Measurements from ENCODE around the gene SLC1A3.
"Not testable (repeated sequence)": the region's sequence is repeated elsewhere in the genome, so short reads cannot be mapped to it uniquely, and the experiment has no call there.

SLC1A3 gene

DNA sequence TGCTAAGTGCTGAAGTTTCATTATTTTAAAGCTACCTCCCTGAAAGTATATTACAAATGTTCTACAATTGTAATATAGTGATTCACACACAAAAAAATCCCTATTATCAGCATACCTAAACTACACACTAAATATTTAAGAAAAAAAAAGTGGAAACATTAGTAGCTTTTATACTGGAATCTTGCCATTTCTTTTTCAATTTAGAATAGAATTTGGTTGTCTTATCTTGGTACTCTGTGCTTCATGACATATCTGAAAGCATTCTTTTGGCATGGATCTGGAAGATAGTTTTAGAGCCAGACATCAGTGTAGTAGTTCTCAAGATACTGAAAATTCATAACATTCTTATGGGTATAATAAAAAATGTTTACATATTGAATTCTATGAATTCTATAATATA, 35.0 kb downstream of the SLC1A3 start:
- H3K4me1 ChIP-seq (ENCODE audit: control insufficient read depth in 5 of 5, insufficient read depth in 5 of 5, low read length in 5 of 5): peaks cover 0 to under 1% (median 0%) of the 10 kb centered on the region in 5 donors
- H3K9me3 ChIP-seq (ENCODE audit: control insufficient read depth in 5 of 5, low read length in 5 of 5): no peaks in the 10 kb centered on the region
- no peak overlapping the region for H3K27ac ChIP-seq (ENCODE audit: low read depth, low read length)
- H3K9ac ChIP-seq (ENCODE audit: low read length in 5 of 5): no peak overlapping the region
- H3K27me3 ChIP-seq (ENCODE audit: control insufficient read depth in 5 of 5, insufficient read depth in 4 of 5, low read length in 5 of 5): no peaks in the 10 kb centered on the region
- peaks cover 3 to 26% (median 7%) of the 10 kb centered on the region in 5 donors for H3K36me3 ChIP-seq (ENCODE audit: control insufficient read depth in 5 of 5, insufficient read depth in 5 of 5, low read length in 5 of 5)
- no peak overlapping the region for H3K4me3 ChIP-seq (ENCODE audit: low read depth in 1 of 5, low read length in 5 of 5)

- H3K9me3 ChIP-seq (ENCODE audit: control insufficient read depth in 5 of 5, low read length in 5 of 5): no peaks in the 10 kb centered on the region
- H3K27ac ChIP-seq (ENCODE audit: low read depth, low read length): no peak overlapping the region
Observed at GRCh38 chr5:36642089-36642488, 35.7 kb downstream of the SLC1A3 start.

GRCh38 chr5:36643162-36643561, 36.8 kb downstream of the SLC1A3 start:
- Histone ChIP-seq H3K9ac (ENCODE audit: low read length in 5 of 5) (no peak overlapping the region), H3K4me1 (ENCODE audit: control insufficient read depth in 5 of 5, insufficient read depth in 5 of 5, low read length in 5 of 5) (peaks cover 0 to 4% (median 0%) of the 10 kb centered on the region in 5 donors), H3K9me3 (ENCODE audit: control insufficient read depth in 5 of 5, low read length in 5 of 5) (no peaks in the 10 kb centered on the region), H3K27ac (ENCODE audit: low read depth, low read length) (no peak overlapping the region), H3K4me3 (ENCODE audit: low read depth in 1 of 5, low read length in 5 of 5) (no peak overlapping the region), H3K36me3 (ENCODE audit: control insufficient read depth in 5 of 5, insufficient read depth in 5 of 5, low read length in 5 of 5) (peaks cover 2 to 12% (median 3%) of the 10 kb centered on the region in 5 donors), H3K27me3 (ENCODE audit: control insufficient read depth in 5 of 5, insufficient read depth in 4 of 5, low read length in 5 of 5) (no peaks in the 10 kb centered on the region)

More at GRCh38 chr5:36642089-36642488, 35.7 kb downstream of the SLC1A3 start:
- Histone ChIP-seq H3K4me3 (ENCODE audit: low read depth in 1 of 5, low read length in 5 of 5) (no peak overlapping the region), H3K27me3 (ENCODE audit: control insufficient read depth in 5 of 5, insufficient read depth in 4 of 5, low read length in 5 of 5) (no peaks in the 10 kb centered on the region), H3K4me1 (ENCODE audit: control insufficient read depth in 5 of 5, insufficient read depth in 5 of 5, low read length in 5 of 5) (peaks cover 0 to 4% (median 0%) of the 10 kb centered on the region in 5 donors), H3K9ac (ENCODE audit: low read length in 5 of 5) (no peak overlapping the region), H3K36me3 (ENCODE audit: control insufficient read depth in 5 of 5, insufficient read depth in 5 of 5, low read length in 5 of 5) (peaks cover 3 to 21% (median 6%) of the 10 kb centered on the region in 5 donors)

GRCh38 chr5:36643841-36644240, 37.4 kb downstream of the SLC1A3 start:
- not testable (repeated sequence) for H3K4me3 ChIP-seq (ENCODE audit: low read depth in 1 of 5, low read length in 5 of 5); H3K27ac ChIP-seq (ENCODE audit: low read depth, low read length); H3K27me3 ChIP-seq (ENCODE audit: control insufficient read depth in 5 of 5, insufficient read depth in 4 of 5, low read length in 5 of 5); H3K4me1 ChIP-seq (ENCODE audit: control insufficient read depth in 5 of 5, insufficient read depth in 5 of 5, low read length in 5 of 5); H3K9me3 ChIP-seq (ENCODE audit: control insufficient read depth in 5 of 5, low read length in 5 of 5); H3K9ac ChIP-seq (ENCODE audit: low read length in 5 of 5)
- peaks cover 0 to 12% (median 6%) of the 10 kb centered on the region in 5 donors for H3K36me3 ChIP-seq (ENCODE audit: control insufficient read depth in 5 of 5, insufficient read depth in 5 of 5, low read length in 5 of 5)

DNA sequence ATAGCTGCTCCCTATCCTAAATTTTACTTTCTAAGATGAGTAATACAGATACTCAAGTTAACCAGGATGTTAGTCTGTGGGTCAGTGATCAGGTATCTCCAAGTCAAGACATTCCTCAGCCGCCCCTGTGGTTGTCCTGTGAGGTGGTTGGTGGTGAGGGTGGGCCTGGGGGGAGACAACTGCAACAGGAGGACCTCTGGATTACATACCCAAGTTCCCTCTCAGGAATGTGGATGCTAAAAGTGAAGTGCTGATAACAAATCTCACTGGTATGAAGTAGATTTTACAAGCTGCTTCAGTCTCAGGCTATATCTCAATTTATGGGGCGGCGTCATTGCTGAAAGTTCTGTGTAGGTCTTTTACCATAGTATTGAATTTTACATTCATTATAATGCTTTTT, 38.3 kb downstream of the SLC1A3 start:
- Histone ChIP-seq H3K9me3 (ENCODE audit: control insufficient read depth in 5 of 5, low read length in 5 of 5) (no peaks in the 10 kb centered on the region), H3K36me3 (ENCODE audit: control insufficient read depth in 5 of 5, insufficient read depth in 5 of 5, low read length in 5 of 5) (peaks cover 0 to 7% (median 0%) of the 10 kb centered on the region in 5 donors), H3K27me3 (ENCODE audit: control insufficient read depth in 5 of 5, insufficient read depth in 4 of 5, low read length in 5 of 5) (no peaks in the 10 kb centered on the region), H3K4me1 (ENCODE audit: control insufficient read depth in 5 of 5, insufficient read depth in 5 of 5, low read length in 5 of 5) (peaks cover 0 to 4% (median 0%) of the 10 kb centered on the region in 5 donors), H3K4me3 (ENCODE audit: low read depth in 1 of 5, low read length in 5 of 5) (no peak overlapping the region), H3K9ac (ENCODE audit: low read length in 5 of 5) (no peak overlapping the region), H3K27ac (ENCODE audit: low read depth, low read length) (no peak overlapping the region)

DNA sequence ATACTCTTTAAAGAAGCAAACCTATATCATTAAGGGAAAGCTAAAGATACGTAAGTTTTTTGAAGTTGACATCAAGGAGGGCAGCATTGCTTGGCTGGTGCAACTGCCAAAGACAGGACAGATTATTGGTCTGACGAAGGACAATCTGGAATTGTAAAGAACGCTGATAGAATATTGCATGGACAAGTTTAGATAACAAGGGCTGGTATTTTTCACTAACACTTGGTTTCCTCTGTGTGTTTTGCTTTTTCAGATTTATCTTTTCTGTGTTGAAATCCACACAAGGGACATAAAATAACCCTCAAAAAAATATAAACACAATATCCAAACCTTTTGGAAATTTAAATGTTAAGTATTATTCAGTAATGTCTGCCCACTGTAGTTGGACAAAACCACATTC, 39.7 kb downstream of the SLC1A3 start:
- Histone ChIP-seq H3K4me1 (ENCODE audit: control insufficient read depth in 5 of 5, insufficient read depth in 5 of 5, low read length in 5 of 5) (peaks cover 0 to 5% (median 1%) of the 10 kb centered on the region in 5 donors), H3K27me3 (ENCODE audit: control insufficient read depth in 5 of 5, insufficient read depth in 4 of 5, low read length in 5 of 5) (no peaks in the 10 kb centered on the region), H3K36me3 (ENCODE audit: control insufficient read depth in 5 of 5, insufficient read depth in 5 of 5, low read length in 5 of 5) (peaks cover 0 to 7% (median 0%) of the 10 kb centered on the region in 5 donors), H3K9me3 (ENCODE audit: control insufficient read depth in 5 of 5, low read length in 5 of 5) (no peaks in the 10 kb centered on the region), H3K4me3 (ENCODE audit: low read depth in 1 of 5, low read length in 5 of 5) (no peak overlapping the region), H3K9ac (ENCODE audit: low read length in 5 of 5) (no peak overlapping the region), H3K27ac (ENCODE audit: low read depth, low read length) (no peak overlapping the region)

DNA sequence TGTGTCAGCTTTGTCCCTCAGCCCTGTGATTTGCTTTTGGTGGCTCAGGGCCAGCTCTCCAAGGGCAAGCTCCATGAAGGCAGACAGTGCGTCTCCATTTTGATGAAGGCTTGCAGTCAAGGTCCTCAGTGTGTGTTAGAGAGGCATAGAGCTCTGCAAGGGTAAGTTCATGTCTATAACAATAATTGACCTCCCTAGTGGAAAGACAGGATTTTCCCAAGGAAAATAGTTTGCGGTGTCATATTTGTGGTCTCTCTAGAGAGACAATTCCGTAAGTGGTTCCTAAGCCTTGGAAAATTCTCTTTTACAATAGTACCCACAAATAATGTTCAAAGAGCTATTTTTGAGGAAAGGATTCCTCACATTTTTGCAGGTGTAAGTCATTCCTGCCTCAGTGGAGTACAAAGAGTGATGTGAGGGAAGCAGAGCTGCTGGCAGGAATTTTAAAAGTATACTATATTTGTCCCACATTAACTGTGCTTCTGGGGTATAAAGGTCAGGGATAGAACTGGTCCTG, 40.2 kb downstream of the SLC1A3 start:
- no peaks in the 10 kb centered on the region for H3K27me3 ChIP-seq (ENCODE audit: control insufficient read depth in 5 of 5, insufficient read depth in 4 of 5, low read length in 5 of 5)
- H3K4me3 ChIP-seq (ENCODE audit: low read depth in 1 of 5, low read length in 5 of 5): no peak overlapping the region
- H3K4me1 ChIP-seq (ENCODE audit: control insufficient read depth in 5 of 5, insufficient read depth in 5 of 5, low read length in 5 of 5): peaks cover 0 to 9% (median 3%) of the 10 kb centered on the region in 5 donors
- H3K36me3 ChIP-seq (ENCODE audit: control insufficient read depth in 5 of 5, insufficient read depth in 5 of 5, low read length in 5 of 5): peaks cover 0 to 7% (median 0%) of the 10 kb centered on the region in 5 donors
- no peak overlapping the region for H3K9ac ChIP-seq (ENCODE audit: low read length in 5 of 5)
- no peaks in the 10 kb centered on the region for H3K9me3 ChIP-seq (ENCODE audit: control insufficient read depth in 5 of 5, low read length in 5 of 5)
- H3K27ac ChIP-seq (ENCODE audit: low read depth, low read length): no peak overlapping the region

DNA sequence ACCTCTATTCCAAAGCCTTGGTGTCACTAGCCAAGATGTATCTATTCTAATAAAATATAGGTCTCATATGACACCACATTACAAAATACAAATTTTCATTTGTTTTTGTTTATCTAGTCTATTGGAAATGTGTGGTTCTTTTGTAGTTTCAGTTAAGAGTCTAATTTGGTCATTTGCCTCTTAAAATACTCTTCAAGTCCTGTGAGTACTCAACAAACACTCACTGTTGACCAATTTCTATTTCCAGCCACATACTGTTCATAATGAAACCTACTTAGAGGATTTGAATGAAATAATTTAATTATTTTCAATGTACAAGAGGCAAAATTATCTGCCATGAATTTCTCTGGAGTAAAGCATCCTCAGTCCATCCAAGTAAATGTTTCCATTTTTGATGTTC, 40.6 kb downstream of the SLC1A3 start:
- H3K9ac ChIP-seq (ENCODE audit: low read length in 5 of 5): no peak overlapping the region
- H3K4me1 ChIP-seq (ENCODE audit: control insufficient read depth in 5 of 5, insufficient read depth in 5 of 5, low read length in 5 of 5): peaks cover 0 to 14% (median 7%) of the 10 kb centered on the region in 5 donors
- no peaks in the 10 kb centered on the region for H3K27me3 ChIP-seq (ENCODE audit: control insufficient read depth in 5 of 5, insufficient read depth in 4 of 5, low read length in 5 of 5)
- H3K27ac ChIP-seq (ENCODE audit: low read depth, low read length): no peak overlapping the region
- H3K9me3 ChIP-seq (ENCODE audit: control insufficient read depth in 5 of 5, low read length in 5 of 5): no peaks in the 10 kb centered on the region
- H3K4me3 ChIP-seq (ENCODE audit: low read depth in 1 of 5, low read length in 5 of 5): no peak overlapping the region
- H3K36me3 ChIP-seq (ENCODE audit: control insufficient read depth in 5 of 5, insufficient read depth in 5 of 5, low read length in 5 of 5): peaks cover 0 to 7% (median 0%) of the 10 kb centered on the region in 5 donors

- H3K27ac ChIP-seq (ENCODE audit: low read depth, low read length): no peak overlapping the region
- H3K4me3 ChIP-seq (ENCODE audit: low read depth in 1 of 5, low read length in 5 of 5): no peak overlapping the region
- H3K27me3 ChIP-seq (ENCODE audit: control insufficient read depth in 5 of 5, insufficient read depth in 4 of 5, low read length in 5 of 5): no peaks in the 10 kb centered on the region
- no peaks in the 10 kb centered on the region for H3K9me3 ChIP-seq (ENCODE audit: control insufficient read depth in 5 of 5, low read length in 5 of 5)
- H3K4me1 ChIP-seq (ENCODE audit: control insufficient read depth in 5 of 5, insufficient read depth in 5 of 5, low read length in 5 of 5): peaks cover 0 to 27% (median 20%) of the 10 kb centered on the region in 5 donors
- H3K9ac ChIP-seq (ENCODE audit: low read length in 5 of 5): no peak overlapping the region
- peaks cover 0 to 7% (median 0%) of the 10 kb centered on the region in 5 donors for H3K36me3 ChIP-seq (ENCODE audit: control insufficient read depth in 5 of 5, insufficient read depth in 5 of 5, low read length in 5 of 5)
Observed at GRCh38 chr5:36648426-36648825, 42.0 kb downstream of the SLC1A3 start.

DNA sequence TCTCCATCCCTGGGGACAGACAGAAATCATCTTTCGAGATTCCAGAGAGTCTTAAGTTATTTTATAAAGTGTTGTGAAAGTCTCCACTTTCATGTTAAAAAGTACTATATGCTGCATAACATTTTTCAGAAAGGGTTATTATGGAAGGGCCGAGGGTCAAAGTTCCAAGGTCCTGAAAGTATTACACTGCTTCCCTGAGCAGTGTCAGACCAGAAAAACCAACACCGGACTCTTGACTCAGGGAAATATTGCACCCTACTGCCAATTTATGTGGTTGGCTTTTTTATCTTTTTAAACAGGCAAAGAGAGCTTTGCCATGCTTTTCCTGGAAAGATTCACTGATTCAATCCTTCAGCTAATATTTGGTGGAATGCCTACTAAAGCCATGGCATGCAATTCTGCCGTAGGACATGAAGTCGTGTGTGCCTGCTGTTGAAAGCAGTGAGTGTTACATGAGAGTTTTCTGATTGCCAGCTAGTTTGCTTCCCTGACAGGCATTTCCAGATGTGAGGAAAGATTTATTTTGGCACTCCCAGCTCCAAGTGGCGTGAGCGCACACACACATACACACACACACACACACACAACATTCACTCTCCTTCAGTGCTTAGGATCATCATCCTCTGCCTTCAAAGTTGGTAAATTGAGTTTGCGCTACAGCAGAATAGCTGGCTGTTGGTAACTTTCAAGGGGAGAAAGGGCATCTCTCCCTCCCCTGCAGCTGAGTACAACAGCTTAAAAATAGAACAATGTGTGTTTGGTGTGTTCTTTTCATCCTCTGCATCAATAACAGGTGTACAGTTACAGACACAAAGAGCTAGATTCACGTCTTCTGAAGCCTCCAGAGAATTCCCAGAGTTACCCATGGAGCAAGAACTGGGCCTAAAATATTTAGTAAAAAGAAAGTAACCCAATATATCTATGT, 45.6 kb downstream of the SLC1A3 start:
- Histone ChIP-seq H3K27me3 (ENCODE audit: control insufficient read depth in 5 of 5, insufficient read depth in 4 of 5, low read length in 5 of 5) (no peaks in the 10 kb centered on the region), H3K4me3 (ENCODE audit: low read depth in 1 of 5, low read length in 5 of 5) (no peak overlapping the region), H3K4me1 (ENCODE audit: control insufficient read depth in 5 of 5, insufficient read depth in 5 of 5, low read length in 5 of 5) (peaks cover 0 to 50% (median 39%) of the 10 kb centered on the region in 5 donors), H3K9ac (ENCODE audit: low read length in 5 of 5) (peak overlapping the region in 1 of 5 donors; percentile 8), H3K9me3 (ENCODE audit: control insufficient read depth in 5 of 5, low read length in 5 of 5) (no peaks in the 10 kb centered on the region), H3K36me3 (ENCODE audit: control insufficient read depth in 5 of 5, insufficient read depth in 5 of 5, low read length in 5 of 5) (peaks cover 0 to 4% (median 0%) of the 10 kb centered on the region in 5 donors), H3K27ac (ENCODE audit: low read depth, low read length) (peak overlapping the region; percentile 25)

Measured in subcutaneous abdominal adipose tissue (tissue), 5 donors.